GM20431 (cell line): ENCODE results near the gene GALNT10.
"Not testable (repeated sequence)": the region's sequence is repeated elsewhere in the genome, so short reads cannot be mapped to it uniquely, and the experiment has no call there.

Source experiments
- in situ Hi-C: fragments of 300-500 bp; cut with MseI, MboI; formaldehyde crosslinking; loops from one replicate; pipeline ENCODE4 v1.15.0; 2020; ENCODE audit warnings: low sequenced_read_pairs; ENCODE audit not compliant: unreplicated experiment

GALNT10 gene, protein sequence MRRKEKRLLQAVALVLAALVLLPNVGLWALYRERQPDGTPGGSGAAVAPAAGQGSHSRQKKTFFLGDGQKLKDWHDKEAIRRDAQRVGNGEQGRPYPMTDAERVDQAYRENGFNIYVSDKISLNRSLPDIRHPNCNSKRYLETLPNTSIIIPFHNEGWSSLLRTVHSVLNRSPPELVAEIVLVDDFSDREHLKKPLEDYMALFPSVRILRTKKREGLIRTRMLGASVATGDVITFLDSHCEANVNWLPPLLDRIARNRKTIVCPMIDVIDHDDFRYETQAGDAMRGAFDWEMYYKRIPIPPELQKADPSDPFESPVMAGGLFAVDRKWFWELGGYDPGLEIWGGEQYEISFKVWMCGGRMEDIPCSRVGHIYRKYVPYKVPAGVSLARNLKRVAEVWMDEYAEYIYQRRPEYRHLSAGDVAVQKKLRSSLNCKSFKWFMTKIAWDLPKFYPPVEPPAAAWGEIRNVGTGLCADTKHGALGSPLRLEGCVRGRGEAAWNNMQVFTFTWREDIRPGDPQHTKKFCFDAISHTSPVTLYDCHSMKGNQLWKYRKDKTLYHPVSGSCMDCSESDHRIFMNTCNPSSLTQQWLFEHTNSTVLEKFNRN

DNA sequence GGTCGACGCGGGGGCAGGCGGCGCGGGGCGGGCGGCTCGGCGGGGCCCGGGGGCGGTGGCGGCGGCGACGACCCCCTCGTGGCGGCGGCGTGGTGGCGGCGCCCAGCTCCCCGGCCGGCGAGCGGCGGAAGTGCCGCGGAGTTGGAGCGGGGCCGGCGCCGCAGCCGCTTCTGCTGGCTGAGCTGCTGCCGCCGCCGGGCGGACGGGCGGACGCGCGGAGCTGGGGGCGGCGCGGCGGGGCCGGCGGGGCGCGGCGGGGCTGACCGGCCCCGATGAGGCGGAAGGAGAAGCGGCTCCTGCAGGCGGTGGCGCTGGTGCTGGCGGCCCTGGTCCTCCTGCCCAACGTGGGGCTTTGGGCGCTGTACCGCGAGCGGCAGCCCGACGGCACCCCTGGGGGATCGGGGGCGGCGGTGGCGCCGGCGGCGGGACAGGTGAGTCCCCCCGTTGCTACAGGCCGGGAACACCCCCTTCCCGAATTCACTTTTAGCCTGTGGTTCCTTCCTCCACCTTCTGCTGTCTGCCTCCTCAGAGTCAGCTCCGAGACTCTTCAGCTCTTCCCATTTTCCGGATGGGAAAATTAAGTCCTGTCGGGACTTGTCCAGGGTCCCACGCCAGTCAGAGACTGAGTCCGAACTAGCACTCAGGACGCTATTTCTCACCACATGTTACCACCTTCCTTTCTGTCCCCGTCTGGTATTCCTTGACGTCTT lies at the start of gene GALNT10:
Gene GALNT10, plus strand, starts transcription at position 139 of the 710 bp plus-strand sequence. Its CDS starts 134 bp downstream, at position 273.
- in situ Hi-C loops = loop anchor here (25.0 kb wide), 1 partner anchor 222 kb away; no protein-coding TSS in a partner anchor

DNA sequence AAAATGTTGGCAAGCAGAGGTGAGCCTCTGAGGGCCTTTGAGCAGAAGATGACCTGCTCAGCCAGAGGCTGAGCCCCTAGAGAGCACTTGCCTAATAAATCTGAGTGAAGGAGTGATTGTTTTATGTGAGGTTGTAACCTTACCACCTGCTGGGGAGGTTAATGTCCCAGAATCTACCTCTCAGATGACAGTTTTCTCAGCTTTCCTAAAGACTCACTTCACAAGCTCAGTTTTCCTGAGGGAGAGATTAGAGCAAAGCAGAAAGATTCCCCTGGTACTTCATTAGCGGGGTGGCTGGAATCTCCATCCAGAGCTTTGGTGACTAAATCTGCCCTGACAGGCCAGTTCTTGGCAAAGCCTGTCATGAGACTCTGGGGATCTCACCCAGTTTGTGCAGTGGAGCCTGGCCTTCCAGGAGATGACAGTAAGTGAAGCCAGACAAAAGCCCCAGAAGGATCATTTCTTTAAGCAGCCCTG lies 48.8 kb upstream of the GALNT10 start:
- in situ Hi-C loops = no loop called here

DNA sequence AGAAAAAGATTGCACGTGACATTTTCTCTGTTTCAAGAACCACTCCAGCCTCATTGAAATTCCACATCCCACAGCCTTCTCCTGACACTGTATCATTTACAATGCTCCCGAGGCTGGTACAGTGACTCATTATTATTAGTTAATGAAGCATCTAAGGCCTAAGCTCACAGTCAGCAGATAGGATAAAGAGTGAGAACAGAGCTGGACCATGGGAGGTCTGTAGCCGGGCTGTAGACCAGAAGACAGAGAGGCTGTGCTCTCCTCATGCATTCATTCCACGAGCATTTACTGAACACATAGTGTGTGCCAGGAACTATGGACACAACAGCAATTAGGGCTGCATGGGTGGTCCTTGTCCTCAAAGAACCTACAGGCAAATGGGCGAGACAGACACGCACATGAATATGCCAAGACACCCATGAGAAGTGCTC lies 47.3 kb upstream of the GALNT10 start:
- in situ Hi-C loops = no loop called here

DNA sequence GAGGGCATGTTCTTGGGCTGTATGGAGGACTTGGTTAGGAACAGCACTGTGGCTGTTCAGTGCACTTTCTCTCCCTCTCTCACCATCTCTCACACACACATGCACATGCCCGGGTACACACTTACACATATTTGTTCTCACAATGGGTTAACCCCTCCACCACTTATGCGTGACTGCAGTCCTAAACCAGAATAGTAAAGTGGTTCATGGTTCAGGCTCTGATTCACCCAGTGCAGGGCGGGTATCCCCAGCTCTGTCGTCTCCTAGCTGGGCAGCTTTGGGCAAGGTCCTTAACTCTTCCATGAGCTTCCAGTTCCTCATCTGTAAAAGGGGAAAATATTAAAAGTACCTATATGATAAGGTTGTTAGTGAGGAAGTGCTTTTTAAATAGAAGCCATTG lies 45.3 kb upstream of the GALNT10 start:
- in situ Hi-C loops = no loop called here

DNA sequence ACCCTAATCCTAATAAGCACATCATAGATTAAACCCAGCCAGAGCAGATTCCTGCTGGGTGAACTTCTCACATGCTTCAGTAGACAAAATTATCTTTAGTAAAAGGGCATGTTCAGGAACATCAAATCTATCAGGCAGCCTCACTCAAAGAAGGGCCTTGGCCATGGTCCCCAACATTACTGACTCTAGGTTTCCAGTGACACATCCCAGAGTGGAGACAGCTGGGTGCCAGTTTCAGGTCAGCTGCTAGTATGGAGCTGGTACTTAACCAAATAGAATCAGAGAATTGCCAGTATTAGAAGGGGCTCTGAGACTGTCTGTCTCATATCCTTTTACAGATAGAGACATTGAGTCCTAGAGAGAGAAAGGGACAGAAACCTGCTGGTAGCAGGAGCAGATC lies 44.1 kb upstream of the GALNT10 start:
- in situ Hi-C loops = no loop called here

DNA sequence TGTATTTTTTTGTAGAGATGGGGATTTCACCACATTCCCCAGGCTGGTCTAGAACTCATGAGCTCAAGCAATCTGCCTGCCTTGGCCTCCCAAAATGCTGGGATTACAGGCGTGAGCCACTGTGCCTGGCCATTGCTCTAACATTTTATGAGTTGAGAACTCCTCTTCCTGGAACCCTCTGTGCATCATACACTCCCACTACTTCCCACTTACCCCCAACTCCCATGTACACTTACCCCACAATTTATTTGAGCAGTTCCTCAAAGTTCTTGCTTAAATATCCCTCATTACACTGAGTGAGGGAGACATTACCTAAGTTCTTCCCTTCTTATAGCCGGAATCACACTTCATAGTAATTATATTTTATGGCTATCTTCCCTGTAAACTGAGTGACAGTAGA lies 42.9 kb upstream of the GALNT10 start:
- in situ Hi-C loops = no loop called here

DNA sequence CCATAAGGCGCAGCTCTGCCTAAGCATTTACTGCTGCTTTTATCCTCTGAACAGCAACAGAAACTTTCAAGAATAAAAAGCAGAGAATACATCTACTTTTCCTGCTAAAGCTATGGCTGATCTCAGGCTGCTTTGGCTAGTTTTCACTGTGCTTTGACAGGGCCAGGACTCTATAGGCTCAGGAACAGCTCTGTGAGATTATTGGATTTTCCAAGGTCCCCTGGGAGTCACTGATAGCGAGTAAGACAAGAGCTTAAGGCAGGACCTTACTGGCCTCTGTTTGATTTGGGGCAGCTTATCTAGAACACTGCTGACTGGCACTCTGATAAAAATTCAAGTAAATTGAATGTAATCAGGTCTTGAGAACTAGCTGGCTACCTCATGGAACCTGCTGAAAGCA lies 40.1 kb upstream of the GALNT10 start:
- in situ Hi-C loops = not testable (repeated sequence)

DNA sequence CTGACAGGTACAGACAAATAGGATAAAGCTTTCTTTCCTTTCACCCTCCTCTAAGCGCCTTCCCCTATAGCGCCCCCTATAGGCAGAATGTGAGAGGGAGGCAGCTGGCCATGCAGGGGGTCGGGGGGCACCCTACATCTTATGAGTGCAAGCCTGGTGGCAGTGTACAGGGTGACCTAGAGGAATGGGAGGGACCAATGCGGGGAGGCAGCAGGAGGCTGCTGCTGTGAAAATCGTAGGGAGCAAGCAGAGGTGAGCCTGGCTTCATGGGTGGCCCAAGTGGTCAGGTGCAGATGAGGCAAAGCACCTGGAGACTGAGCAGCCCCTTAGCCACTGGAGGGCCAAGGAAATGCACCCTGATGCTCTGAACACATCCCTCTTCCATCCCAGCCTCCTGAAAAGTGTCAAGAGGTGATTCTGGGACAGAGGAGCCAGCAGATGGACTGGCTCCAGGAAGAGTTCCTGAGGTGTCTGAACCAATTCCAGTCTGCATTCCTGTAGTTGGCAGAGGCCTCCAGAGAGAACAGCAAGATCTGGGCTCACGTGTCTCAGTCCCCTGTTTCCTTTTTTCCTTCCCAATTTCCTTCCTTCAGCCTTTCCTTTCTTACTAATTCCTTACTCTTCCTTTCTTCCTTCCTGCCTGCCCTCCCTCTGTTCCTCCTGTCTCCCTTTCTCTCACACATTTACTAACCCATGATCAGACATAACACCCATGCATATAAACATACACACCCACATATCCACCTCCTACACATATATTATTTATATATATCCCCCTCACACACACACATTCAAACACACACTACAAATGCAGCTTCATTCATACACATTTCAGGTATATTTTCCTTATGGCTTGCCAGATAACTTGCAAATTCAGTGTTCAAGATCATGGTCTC lies 32.8 kb upstream of the GALNT10 start:
- in situ Hi-C loops = no loop called here

DNA sequence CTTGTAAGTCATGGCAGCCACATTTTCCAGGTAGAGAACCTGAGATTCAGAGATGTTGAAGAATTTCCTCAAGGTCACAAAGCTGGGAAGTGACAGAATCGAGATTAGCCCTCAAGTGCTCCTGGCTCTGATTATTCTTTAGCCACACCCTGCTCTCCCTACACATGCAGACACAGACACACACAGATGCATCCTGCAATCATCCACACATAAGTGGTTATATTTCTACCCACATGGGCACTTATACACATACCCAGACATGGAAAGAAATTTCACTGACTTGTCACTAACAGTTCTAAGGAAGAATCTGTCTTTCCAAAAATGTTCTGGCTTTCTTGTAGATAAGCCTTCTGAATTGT lies 32.2 kb upstream of the GALNT10 start:
- in situ Hi-C loops = no loop called here

DNA sequence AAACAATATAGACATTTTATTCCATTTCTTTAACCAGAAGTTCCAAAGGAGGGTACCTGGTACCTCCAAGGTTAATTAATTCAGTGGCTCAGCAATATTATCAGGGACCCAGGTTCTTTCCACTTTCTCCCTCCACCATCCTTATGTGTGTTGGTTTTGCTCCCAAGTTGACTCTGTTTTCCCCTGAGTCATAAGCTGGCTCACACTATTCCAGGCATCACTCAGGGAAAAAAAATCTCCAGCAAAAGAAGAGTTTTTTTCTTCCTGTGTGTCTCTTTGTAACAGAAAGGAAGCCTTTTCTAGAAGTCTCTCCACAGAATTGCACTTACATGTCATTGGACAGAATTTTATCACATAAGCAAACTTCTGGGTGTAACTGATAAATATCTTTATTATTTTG lies 31.2 kb upstream of the GALNT10 start:
- in situ Hi-C loops = no loop called here

DNA sequence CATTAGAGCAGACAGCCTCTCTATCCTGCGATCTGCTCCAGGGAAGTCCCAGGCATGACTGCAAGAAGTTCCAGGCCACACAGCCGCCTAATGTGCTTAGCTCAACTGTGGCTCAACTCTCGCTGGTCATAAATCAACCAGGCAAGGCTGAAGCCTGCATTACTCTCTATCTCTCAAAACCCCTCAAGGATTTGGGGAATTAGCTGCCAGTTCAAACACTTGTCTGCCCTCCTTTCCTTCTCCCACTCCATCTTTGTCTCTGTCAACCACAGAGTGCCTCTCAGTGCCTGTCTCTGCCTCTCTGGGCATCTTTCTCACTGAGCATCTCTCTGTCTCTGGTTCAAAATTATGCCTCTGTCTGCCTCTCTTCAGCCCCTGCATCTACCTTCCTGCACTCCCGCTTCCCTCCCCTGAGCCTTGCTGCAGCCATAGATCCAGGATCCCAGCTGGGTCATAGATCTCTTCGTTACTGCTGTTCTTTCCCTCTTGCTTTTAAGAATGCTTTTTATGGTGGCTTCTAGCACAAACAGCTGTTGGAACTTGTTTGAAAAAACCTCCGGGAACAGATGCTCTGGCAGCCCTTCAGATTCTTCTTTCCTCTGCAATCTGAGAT lies 27.9 kb upstream of the GALNT10 start:
- in situ Hi-C loops = no loop called here

DNA sequence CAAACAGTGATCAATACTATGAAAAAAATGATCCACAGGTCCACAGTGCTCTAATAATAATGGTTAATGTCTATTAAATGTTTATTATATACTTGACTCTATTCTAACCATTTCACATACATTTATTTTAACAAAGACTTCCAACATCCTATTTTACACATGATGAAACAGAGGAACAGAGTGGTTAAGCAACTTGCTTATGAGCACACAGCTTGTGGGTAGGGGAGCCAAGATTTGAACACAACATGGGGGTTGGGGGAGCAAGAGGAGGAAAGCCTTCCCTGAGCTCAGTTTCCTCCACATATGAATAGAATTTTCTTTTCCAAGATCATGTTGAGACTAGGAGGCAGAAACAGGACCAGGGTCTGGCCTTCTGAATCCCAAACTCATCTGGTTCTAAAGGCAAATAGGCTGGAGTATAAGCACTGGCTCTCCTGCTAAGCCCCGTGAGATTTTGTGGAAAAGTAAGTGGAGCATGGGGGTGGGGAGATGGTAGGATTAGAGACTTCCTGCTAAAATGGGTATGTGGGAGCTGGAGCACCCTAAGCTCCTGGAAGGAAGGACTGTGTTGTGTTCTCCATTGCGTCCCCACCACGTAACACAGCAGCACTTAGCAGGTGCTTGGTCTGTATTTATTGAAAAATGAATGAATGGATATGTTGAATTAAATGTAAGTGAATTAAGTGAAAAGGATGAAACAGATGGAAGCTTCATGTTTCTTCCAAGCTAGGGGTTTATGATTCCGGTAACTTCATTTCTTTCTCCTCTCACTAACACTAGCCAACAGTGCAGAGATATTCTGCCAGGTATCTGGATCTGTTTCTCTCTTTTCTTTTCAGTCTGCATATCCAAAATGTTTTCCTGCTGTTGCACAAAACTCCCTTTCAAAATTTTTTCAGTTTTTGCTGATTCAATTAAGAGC lies 26.9 kb upstream of the GALNT10 start:
- in situ Hi-C loops = no loop called here

DNA sequence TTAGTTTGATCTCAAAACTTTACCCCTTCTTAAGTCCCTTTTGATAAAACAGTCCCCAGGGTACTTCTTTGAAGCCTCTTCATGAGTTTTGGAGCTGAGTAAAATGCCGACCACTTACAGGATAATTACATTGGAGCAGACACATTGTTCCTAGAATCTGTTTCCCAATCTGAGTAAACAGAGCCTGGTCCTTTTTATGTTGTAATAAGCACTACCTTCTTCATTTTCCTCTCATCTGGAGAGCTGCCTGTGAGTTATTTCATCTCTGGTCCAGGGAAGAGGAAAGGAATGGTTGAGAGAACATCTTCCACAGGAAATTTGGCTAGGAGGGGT lies 26.3 kb upstream of the GALNT10 start:
- in situ Hi-C loops = no loop called here

DNA sequence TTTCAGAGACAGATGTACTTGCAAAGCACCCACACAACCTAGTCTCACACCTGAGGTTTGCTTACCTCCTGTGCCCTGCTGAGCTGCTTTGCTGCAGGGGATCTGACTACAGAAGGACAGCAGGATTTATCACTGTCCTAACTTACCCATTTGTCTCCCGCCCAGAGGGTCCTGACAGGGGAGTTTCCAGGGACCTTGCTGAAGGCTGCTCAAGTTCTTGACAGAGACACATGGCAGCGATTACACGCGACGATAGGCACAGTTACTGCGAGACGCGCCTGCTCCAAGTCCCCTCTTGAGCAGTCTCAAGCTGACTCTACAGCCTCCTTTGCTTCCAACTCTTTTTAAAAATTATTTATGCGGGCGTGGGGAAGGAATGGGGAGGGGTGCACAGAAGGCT lies 24.6 kb upstream of the GALNT10 start:
- in situ Hi-C loops = no loop called here

DNA sequence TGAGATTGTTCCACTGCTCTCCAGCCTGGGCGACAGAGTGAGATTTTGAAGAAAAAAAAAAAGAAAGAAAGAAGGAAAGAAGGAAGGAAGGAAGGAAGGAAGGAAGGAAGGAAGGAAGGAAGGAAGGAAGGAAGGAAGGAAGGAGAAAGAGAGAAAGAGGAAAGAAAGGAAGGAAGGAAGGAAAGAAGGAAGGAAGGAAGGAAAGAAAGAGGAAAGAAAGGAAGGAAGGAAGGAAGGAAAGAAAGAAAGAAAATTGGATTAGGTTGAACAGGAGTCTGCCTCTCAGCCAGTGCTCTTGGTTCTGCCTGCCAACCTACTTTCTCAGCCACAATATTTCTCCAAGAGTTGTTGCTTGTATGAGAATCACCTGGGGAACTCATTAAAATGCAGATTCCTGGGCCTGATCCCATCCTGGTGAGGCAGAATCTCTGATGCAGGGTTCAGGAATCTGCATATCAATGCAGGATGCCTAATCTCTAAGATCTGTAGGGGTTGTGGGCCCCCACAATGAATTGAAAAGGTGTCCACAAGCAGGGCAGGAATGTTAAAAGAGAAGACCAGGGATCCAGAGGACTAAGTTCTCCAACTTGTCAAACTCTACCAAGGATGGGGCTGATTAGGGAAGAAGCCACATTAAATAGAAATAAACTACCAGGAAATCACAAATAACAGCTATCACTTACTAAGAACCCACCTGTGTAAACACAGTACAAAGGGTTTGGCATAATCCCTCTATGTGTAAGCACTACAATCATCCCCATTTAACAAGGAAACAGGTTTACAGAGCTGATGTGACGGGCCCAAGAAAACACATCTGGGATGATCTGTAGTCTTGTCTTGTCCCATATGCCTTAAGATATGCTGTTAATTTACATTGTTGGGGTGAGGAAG lies 23.4 kb upstream of the GALNT10 start:
- in situ Hi-C loops = no loop called here

DNA sequence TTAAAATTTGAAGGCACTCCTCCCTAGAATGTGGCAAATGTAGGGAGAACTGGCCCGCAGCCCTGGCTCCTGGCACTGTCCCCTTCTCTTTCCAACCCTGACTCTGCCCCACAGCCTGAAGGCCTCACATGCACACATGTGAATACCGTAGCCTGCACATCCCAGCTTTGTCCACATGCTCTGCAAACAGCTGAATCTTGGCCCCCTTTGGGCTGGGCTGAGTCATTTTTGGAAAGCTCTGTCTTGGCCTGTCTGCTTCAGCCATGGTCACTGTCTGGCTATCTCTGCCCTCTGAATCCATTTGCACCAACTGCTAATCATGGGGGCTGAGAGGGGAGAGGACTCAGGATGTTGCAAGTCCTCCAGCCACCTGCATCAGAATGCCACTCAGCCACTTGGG lies 22.1 kb upstream of the GALNT10 start:
- in situ Hi-C loops = no loop called here

DNA sequence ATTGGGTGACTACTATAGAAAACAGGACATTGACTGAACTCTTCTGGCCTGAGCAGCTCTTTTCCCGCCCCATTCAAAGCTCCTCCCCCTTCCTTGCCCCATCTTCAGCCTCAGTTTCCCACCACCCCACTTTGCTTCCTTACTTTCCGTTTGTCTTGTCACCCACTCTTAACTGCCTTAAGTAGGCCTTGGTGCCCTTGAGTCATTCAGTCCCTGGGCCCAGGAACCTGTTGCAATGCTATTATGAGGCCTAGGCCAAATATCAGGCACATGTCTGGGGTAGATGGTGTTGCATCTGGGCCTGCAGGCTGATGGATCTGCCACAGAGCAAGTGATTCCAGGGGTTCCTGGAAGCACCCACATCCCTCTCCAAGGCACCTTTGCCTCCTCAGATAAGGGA lies 17.7 kb upstream of the GALNT10 start:
- in situ Hi-C loops = no loop called here

DNA sequence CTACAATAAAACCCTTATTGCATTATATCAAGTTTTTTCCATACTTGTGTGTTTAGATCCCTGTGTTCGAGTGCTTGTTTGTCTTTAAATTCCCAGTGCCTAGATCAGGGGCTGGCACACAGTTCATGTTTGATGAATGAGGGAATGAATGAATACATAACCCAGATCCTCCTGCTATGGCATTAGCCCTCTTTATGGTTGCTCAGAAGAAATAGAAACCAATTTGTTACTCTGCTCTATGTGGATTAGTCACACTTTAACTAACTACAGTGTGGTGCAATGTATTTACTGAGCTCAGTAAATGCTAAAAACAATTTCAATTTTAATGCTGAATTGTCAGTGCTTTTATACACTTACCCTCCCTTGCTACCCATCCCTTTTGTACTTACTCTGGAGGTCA lies 16.4 kb upstream of the GALNT10 start:
- in situ Hi-C loops = no loop called here
